Fibroblast of villous mesenchyme (primary cell): ENCODE results near the gene ALDH4A1. TPM values are rescaled to one million over a fixed set of nuclear protein-coding genes. Genes with fewer than 3 reads are reported as not detected.

Source experiments
- DNase-seq: peaks from one replicate; pipeline ENCODE4 v3.0.0-alpha.2; 2010; ENCODE audit warnings: low read depth
- H3K4me3 ChIP-seq: 2 replicates; pipeline ENCODE4 v1.5.1; 2011; ENCODE audit warnings: low read depth, mild to moderate bottlenecking, low read length
- total RNA-seq: library from RNA; depleted of rRNA; stranded (reverse); fragments of >200 nt; gene quantifications from 2 replicates; pipeline ENCODE4 v1.2.3, GENCODE V29; 2012
- TF ChIP-seq, protein P1 (sequence below): IDR thresholded peaks from 2 replicates; pipeline ENCODE4 v1.5.1; 2012; ENCODE audit warnings: low read depth, mild to moderate bottlenecking, low read length; ENCODE audit not compliant: insufficient read depth

The ALDH4A1 gene
- total RNA-seq, 1 donor: 13.0 TPM

DNA sequence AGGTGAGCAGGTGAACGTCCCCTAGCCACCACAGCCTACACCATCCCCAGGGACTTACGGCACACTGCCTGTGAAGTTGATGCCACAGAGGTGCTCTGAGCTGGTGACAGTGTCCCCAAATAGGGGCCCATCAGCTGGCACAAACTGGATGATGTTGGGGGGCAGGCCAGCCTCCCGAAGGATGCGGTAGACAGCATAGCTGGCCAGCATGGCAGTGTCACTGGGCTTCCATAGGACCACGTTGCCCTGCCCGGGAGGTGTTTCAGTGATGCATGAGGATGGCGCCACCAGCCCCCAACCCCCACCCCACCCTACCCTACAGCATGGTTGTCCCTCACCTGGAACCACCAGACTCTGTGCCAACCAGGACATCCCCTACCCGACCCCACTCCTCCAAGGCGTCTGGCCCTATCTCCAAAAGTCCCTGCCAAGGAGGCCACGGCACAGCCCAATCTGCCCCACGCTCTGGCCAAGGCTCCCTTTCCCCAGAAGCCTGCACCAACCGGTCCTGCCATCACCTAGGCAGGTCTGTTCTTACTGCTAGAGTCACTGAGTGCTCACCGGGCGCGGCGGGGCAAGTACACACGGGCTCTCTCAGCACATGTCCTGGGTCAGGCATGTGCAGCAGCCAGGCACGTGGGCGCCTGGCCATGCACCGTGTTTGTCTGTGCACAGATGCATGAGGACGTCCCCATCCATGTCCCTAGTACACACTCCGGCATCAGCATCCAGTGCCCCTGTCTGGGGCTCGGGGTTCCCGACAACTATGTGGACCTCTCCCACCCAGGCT lies 20.5 kb downstream of the ALDH4A1 start:
- DNase-seq: no peak
- no peak overlapping the region for H3K4me3 ChIP-seq
- TF ChIP-seq, protein P1, sequence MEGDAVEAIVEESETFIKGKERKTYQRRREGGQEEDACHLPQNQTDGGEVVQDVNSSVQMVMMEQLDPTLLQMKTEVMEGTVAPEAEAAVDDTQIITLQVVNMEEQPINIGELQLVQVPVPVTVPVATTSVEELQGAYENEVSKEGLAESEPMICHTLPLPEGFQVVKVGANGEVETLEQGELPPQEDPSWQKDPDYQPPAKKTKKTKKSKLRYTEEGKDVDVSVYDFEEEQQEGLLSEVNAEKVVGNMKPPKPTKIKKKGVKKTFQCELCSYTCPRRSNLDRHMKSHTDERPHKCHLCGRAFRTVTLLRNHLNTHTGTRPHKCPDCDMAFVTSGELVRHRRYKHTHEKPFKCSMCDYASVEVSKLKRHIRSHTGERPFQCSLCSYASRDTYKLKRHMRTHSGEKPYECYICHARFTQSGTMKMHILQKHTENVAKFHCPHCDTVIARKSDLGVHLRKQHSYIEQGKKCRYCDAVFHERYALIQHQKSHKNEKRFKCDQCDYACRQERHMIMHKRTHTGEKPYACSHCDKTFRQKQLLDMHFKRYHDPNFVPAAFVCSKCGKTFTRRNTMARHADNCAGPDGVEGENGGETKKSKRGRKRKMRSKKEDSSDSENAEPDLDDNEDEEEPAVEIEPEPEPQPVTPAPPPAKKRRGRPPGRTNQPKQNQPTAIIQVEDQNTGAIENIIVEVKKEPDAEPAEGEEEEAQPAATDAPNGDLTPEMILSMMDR: no peak

DNA sequence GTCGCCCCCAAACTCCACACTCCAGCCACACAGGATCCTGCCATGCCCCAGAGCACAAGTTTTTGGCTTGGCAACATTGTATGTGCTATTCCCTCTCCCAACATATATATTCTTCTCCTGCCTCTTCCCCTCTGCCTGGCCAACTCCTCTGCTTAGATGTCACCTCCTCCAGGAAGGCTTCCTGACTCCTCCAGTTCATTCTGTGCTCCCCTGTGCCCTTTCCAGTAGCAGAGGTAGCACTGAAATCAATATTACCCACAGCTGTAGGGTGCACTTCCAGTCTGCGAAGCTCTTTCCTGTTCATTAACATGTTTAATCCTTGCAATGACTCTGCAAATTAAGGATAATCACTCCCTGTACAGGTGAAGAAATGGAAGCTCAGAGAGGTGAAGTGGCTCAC lies 21.2 kb downstream of the ALDH4A1 start:
- TF ChIP-seq, protein P1: no peak
- DNase-seq: no peak
- no peak overlapping the region for H3K4me3 ChIP-seq

DNA sequence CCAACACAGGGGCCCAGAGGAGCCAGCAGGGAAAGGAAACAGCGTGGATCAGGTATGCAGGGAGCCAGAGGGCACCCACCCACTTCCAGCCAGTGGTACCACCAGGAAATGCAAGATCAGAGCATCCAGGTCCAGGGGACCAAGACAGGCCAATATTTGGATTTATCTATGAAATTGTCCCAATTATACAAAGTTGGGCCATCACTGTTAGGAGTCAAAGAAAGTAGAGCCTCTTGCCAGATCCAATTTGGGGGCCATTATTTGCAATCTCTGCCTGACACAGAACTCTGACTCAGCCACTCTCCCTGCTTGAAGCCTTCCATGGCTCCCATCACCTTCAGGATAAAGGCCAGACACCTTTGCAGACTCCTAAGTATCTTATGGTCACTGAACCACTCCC lies 21.8 kb downstream of the ALDH4A1 start:
- DNase-seq: no peak
- no peak overlapping the region for H3K4me3 ChIP-seq
- TF ChIP-seq, protein P1: no peak

DNA sequence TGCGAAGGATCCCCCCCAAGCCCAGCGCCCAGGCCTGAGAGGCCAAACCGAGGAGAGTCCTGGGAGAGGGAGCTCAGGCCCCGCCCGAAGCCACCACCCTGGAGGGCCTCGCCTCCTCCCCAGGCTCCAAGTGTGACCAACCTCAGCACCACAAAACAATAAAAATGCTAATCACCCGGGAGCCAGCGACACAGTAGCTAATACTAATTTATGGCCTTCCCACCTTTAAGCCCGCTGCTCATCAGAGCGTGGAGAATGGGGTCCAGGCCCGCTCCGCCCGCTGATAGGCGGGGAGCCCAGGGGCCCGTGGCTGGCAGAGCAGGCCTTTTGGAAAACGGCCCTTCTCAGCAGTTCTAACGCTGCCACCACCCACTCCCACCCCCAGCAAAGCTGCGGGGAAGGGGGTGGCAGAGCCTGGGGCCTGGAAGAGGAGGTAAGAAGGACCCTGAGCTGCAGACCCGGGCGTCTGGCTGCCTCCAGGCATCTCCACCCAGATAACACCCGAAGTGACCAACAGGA lies 22.5 kb downstream of the ALDH4A1 start:
- DNase-seq: no peak
- TF ChIP-seq, protein P1: no peak
- H3K4me3 ChIP-seq: no peak overlapping the region

DNA sequence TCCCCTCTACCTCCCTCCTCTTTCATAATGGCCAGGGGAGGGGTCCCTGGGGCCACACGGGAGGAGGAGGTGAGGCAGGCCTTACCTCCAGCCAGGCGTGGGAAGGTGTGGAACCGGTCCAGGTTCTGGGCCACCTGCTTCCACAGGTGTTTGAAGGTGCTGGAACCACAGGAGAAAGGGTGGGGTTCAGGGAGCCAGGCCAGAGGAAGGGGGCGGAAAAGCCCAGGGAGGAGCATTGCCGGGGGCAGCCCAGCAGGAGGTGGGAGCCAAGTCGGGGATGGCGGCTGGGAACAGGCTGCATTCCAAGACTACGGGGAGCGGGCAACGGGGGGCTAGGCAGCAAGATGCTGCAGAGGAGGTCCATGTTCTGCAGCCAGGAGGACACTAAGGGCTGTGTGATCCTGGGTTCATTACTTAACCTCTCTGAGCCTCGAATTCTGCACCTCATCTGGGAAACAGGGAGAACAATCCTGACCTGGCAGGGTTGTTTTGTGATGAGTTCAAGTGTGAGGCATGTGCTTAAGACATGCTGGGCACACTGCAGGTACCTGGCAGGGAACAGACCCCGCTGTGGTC lies 23.1 kb downstream of the ALDH4A1 start:
- TF ChIP-seq, protein P1: no peak
- no peak for DNase-seq
- H3K4me3 ChIP-seq: no peak overlapping the region

DNA sequence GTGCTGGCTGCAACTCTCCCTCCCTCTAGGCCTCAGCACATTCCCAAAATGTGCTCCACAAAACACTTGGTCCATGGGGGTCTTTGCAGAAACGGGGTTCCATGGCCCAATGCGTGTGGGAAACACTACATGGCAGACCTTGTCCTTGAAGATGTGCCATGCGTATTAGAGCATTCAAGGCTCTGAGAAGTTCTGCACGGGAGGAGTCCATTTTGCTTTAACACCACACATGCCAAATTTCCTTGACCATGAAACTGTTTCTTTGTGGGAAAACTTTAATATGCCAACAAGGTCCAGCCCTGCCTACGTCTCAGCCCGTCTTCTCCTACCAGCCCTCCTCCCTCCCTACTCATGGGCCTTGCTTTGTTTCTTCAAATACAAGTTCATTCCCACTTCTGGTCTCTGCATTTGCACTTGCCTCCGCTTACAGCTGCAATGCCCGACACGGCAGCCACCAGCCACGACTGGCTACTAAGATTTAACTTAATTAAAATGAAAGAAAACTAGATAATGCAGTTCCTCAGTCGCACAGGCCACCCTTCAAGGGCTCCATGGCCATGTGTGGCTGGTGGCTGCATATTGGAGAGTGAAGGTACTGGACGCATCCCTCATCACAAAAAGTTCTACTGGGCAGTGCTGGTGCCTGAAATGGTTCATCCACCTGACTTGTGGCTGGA lies 23.7 kb downstream of the ALDH4A1 start:
- TF ChIP-seq, protein P1: no peak
- no peak for DNase-seq
- no peak overlapping the region for H3K4me3 ChIP-seq
